Body of pancreas (tissue), 4 donors: ENCODE measurements around the gene RSF1. TPM values are rescaled to one million over a fixed set of nuclear protein-coding genes. Genes with fewer than 3 reads are reported as not detected.

Source experiments
- ATAC-seq: fragments of 150-250 bp; one replicate; pipeline ENCODE4 v1.9.1; 2016
- DNase-seq, 4 donors: peaks; one replicate each; pipeline ENCODE4 v3.0.0-alpha.2; 2019
- H3K27ac ChIP-seq, 4 donors: fragments of 200-600 bp; sonication (generic); 1 replicate in 3 of 4; 2 replicates in 1 of 4; pipeline versions ENCODE4 v1.5.1 to v1.6.1; 2016 to 2019; ENCODE audit warnings: mild to moderate bottlenecking in 1 of 4, mixed read lengths in 1 of 4, moderate library complexity in 1 of 4
- H3K27me3 ChIP-seq, 2 donors: fragments of 200-600 bp; sonication (generic); one replicate each; pipeline ENCODE4 v1.6.0; 2016; ENCODE audit warnings: mild to moderate bottlenecking in 1 of 2
- H3K36me3 ChIP-seq, 2 donors: fragments of 200-600 bp; sonication (generic); replicated peaks in 1 of 2; 2 replicates each; pipeline ENCODE4 v1.5.1; 2016; ENCODE audit warnings: low read depth in 2 of 2; ENCODE audit not compliant: insufficient read depth in 1 of 2
- H3K4me1 ChIP-seq: fragments of 200-600 bp; sonication (generic); one replicate; pipeline ENCODE4 v1.6.0; 2016
- H3K4me3 ChIP-seq, 2 donors: fragments of 200-600 bp; sonication (generic); 1 replicate in 1 of 2; 2 replicates in 1 of 2; pipeline ENCODE4 v1.5.1; 2016 to 2019
- H3K9me3 ChIP-seq, 3 donors: fragments of 200-600 bp; sonication (generic); 1 replicate in 2 of 3; 2 replicates in 1 of 3; pipeline ENCODE4 v1.5.1; 2016
- CTCF ChIP-seq, 7 experiments: fragments of 450-650 bp in 4 of 7; fragments of 200-600 bp in 3 of 7; sonication (generic) in 3 of 7; IDR thresholded peaks; one replicate each; pipeline ENCODE4 v1.5.1; 2016 to 2019; ENCODE audit warnings: antibody characterized with exemption in 7 of 7
- POLR2A ChIP-seq, 3 donors: fragments of 450-650 bp; IDR thresholded peaks; one replicate each; pipeline ENCODE4 v1.6.1; 2016; ENCODE audit warnings: antibody characterized with exemption in 3 of 3, mild to moderate bottlenecking in 2 of 3
- WGBS, 2 donors: methylation state at CpG; one replicate each; pipeline ENCODE4 v1.1.5; 2017; 5-methylcytosine and 5-hydroxymethylcytosine counted together
- intact Hi-C: fragments of 100-400 bp; cut with DNase I; formaldehyde crosslinking; loops from one replicate; pipeline ENCODE4 v1.15.1; 2023
- total RNA-seq, 2 donors: library from RNA; depleted of rRNA; stranded (reverse); fragments of >200 nt; gene quantifications; one replicate each; pipeline ENCODE4 v1.1.0, GENCODE V29; 2016

RSF1 gene
- total RNA-seq, 2 donors from 2014 or later = 18.2 to 129 TPM

GRCh38 chr11:77758331-77758730, 62.2 kb downstream of the RSF1 start:
- Histone ChIP-seq H3K27me3 (no peaks in the 10 kb centered on the region), H3K27ac (no peak overlapping the region), H3K4me1 (no peaks in the 10 kb centered on the region), H3K9me3 (no peaks in the 10 kb centered on the region), H3K36me3 (no peaks in the 10 kb centered on the region), H3K4me3 (no peak overlapping the region)
- whole genome bisulfite sequencing, 2 donors = 92 to 100% methylated on average over 2 of the region's 2 CpGs
- no peak for ATAC-seq
- DNase-seq = no peak
- intact Hi-C loops = no loop called here
- TF ChIP-seq POLR2A (IDR thresholded peaks at IDR 0.05) (no peak), CTCF (IDR thresholded peaks at IDR 0.05) (no peak)

- Histone ChIP-seq H3K27ac (no peak overlapping the region), H3K4me1 (peaks cover 5% of the 10 kb centered on the region), H3K9me3 (no peaks in the 10 kb centered on the region), H3K27me3 (no peaks in the 10 kb centered on the region), H3K4me3 (no peak overlapping the region), H3K36me3 (no peaks in the 10 kb centered on the region)
- TF ChIP-seq POLR2A (IDR thresholded peaks at IDR 0.05) (no peak), CTCF (IDR thresholded peaks at IDR 0.05) (no peak)
- 93 to 95% methylated on average over 5 of the region's 5 CpGs for WGBS, 2 donors
- intact Hi-C loops = no loop called here
- no peak for DNase-seq
- ATAC-seq = no peak
These were observed 67.3 kb downstream of the RSF1 start for GRCh38 chr11:77753230-77753629.

- Histone ChIP-seq H3K36me3 (no peaks in the 10 kb centered on the region), H3K27ac (no peak overlapping the region), H3K27me3 (no peaks in the 10 kb centered on the region), H3K9me3 (no peaks in the 10 kb centered on the region), H3K4me1 (peaks cover 5% of the 10 kb centered on the region), H3K4me3 (no peak overlapping the region)
- no peak for TF ChIP-seq CTCF (IDR thresholded peaks at IDR 0.05)
- no peak for TF ChIP-seq POLR2A (IDR thresholded peaks at IDR 0.05)
- DNase-seq (no peak), ATAC-seq (no peak)
- intact Hi-C loops = no loop called here
- 51 to 61% methylated on average over 3 of the region's 3 CpGs for WGBS, 2 donors
These were observed 68.0 kb downstream of the RSF1 start for GRCh38 chr11:77752516-77752915.

- no peaks in the 10 kb centered on the region for H3K27me3 ChIP-seq
- H3K36me3 ChIP-seq = no peaks in the 10 kb centered on the region
- H3K4me3 ChIP-seq = no peak overlapping the region
- ATAC-seq = no peak
- peaks cover 5% of the 10 kb centered on the region for H3K4me1 ChIP-seq
- intact Hi-C loops = no loop called here
- H3K9me3 ChIP-seq = no peaks in the 10 kb centered on the region
- no peak for TF ChIP-seq CTCF (IDR thresholded peaks at IDR 0.05)
- TF ChIP-seq POLR2A (IDR thresholded peaks at IDR 0.05) = no peak
- DNase-seq = no peak
- 88 to 93% methylated on average over 6 of the region's 6 CpGs for whole genome bisulfite sequencing, 2 donors
- no peak overlapping the region for H3K27ac ChIP-seq
These were observed 69.9 kb downstream of the RSF1 start for GRCh38 chr11:77750394-77751156.

- H3K4me1 ChIP-seq = peaks cover 5% of the 10 kb centered on the region
- intact Hi-C loops = no loop called here
- H3K27me3 ChIP-seq = no peaks in the 10 kb centered on the region
- DNase-seq = no peak
- no peak for ATAC-seq
- H3K4me3 ChIP-seq = no peak overlapping the region
- WGBS, 2 donors = 87 to 90% methylated on average over 5 of the region's 5 CpGs
- H3K27ac ChIP-seq = no peak overlapping the region
- TF ChIP-seq CTCF (IDR thresholded peaks at IDR 0.05) (no peak), POLR2A (IDR thresholded peaks at IDR 0.05) (no peak)
- H3K9me3 ChIP-seq = no peaks in the 10 kb centered on the region
- no peaks in the 10 kb centered on the region for H3K36me3 ChIP-seq
These were observed 71.3 kb downstream of the RSF1 start for GRCh38 chr11:77749232-77749631.
